ENCODE measurements around the gene UCN2.

UCN2 gene

GRCh38 chr3:48518638-48519276 is 44.8 kb downstream of the UCN2 start:
- no peak for DNase-seq (ENCODE audit: low spot score)
- no peak for TF ChIP-seq CTCF (IDR thresholded peaks at IDR 0.05; ENCODE audit: extremely low read depth, missing control alignments)

- TF ChIP-seq CTCF (IDR thresholded peaks at IDR 0.05; ENCODE audit: extremely low read depth, missing control alignments), result no peak
- no peak for DNase-seq (ENCODE audit: low spot score)
Observed at GRCh38 chr3:48518069-48518468, 45.5 kb downstream of the UCN2 start.

DNA sequence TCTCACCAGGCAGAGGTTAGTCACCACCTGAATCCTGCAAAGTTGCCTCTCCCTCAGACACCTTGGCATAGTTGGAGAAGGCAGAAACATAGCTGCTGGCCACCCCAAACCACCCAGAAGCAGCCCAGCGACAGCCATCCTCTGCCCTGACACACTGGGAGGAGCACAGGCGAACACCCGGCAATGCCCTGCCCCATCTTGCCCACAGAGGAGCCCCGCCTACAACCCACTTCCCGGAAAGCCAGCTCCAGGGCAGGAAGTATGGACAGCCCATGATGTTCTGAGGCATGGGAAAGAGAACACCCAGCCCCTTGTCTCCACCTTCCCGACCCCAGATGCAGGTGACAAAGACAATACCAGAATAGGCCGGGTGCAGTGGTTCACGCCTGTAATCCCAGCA is 47.0 kb downstream of the UCN2 start:
- DNase-seq (ENCODE audit: low spot score), result no peak
- no peak for TF ChIP-seq CTCF (IDR thresholded peaks at IDR 0.05; ENCODE audit: extremely low read depth, missing control alignments)

GRCh38 chr3:48514431-48515227 is 49.0 kb downstream of the UCN2 start:
- TF ChIP-seq CTCF (IDR thresholded peaks at IDR 0.05; ENCODE audit: extremely low read depth, missing control alignments), result no peak
- DNase-seq (ENCODE audit: low spot score), result no peak

Data from GM20000 (cell line).